ENCODE measurements around the gene DMBT1.

The DMBT1 gene

GRCh38 chr10:122548407-122549085, 12.0 kb upstream of the DMBT1 start:
- no peak for DNase-seq (ENCODE audit: low spot score)

GRCh38 chr10:122549636-122550035, 10.9 kb upstream of the DMBT1 start:
- no peak for DNase-seq (ENCODE audit: low spot score)

DNA sequence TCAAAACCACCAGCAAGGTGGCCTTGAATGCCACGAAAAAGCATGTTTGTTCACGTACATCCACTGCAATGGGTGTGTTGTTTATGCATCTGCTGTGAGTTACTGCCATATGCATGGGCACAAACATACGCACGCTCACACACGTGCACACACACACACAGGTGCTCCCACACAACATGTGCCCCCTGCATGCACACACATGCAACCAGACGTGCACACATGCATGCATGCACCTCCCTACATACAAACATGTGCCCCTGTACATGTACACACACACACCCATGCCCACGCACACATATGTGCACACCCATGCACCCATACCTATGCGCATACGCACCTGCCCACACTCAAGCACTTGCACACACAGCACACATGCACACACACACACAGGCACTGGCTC, 10.1 kb upstream of the DMBT1 start:
- DNase-seq (ENCODE audit: low spot score): no peak

GRCh38 chr10:122550983-122551382, 9.6 kb upstream of the DMBT1 start:
- no peak for DNase-seq (ENCODE audit: low spot score)

DNA sequence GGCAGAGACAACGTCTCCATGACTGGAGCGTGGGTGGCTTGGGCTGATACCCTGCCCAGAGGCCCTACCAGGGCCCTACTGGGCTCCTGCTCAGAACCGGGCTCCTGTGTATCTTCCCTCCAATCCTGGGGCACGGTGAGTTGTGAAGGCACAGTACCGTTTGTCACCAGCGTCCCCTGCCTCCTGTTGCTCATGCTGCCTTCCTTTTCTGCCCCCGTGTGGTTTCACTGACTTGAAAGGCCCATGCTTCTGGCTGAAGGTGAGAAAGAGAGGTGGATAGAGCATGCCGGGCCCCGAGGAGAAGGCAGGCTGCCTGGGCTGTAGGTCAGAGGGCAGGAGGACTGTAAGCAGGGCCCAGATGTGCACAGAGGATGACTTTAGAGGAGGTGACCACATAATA, 9.1 kb upstream of the DMBT1 start:
- no peak for DNase-seq (ENCODE audit: low spot score)

DNA sequence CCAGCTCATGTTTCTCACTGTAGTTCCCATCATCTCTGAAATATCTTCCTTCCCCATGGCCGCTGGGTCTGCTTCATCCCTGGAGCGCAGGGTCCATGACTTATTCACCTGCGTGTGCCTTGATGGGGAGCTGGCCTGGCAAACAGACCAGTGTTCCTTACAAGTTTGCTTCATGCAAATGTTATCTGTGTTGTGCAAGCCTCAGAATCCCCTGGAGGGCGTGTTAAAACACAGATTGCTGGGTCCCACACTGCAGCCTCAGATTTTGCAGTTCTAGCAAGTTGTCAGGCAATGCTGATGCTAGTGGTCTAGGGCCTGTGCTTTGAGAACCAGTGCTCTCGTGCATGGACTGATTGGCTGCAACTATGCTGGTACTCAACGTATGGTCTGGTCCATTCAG, 7.2 kb upstream of the DMBT1 start:
- no peak for DNase-seq (ENCODE audit: low spot score)

DNA sequence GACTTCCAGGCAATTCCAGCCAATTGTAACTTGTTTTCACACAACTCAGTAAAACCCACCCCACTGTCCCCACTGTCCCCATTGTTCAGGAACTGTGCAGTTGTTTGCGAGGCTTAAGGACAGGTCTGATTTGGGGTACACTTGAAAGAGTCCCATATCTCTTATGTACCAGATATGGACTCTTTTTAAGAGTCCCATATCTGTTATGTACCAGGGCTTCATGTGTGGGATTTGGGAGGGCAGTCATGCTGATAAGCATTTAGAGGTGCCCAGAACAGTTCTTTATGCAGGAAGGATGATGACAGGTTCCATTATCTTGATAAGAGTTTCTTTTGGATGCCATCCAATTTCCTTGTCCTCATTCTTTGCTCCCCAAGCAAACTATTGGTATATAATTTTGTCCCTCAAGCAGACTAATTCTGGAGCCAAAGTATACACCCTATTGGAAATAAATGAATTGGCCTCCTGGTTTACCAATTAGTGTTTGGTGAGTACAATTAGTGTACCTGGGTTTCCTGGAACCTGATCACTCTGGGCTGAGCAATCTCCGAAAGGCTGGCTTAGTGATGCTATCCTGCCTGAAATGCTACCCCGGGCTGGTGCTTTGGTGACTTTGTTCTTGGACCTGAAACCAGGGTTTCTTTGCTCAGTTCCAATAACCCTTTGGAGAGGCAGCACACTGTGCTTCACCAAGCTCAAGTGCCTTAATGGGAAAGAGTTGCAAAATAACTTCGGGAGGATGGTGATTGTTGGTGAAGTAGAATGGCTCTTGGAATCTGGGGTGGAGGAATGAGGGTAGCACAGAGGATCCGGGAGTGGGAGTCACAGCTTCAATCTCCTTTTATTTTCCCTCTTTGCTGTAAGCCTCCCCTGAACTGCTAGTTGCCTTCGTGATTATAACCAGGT, 6.2 kb upstream of the DMBT1 start:
- DNase-seq (ENCODE audit: low spot score): no peak

GRCh38 chr10:122555442-122555841, 5.1 kb upstream of the DMBT1 start:
- no peak for DNase-seq (ENCODE audit: low spot score)

- no peak for DNase-seq (ENCODE audit: low spot score)
These were observed 3.0 kb upstream of the DMBT1 start for GRCh38 chr10:122557516-122557915.

DNA sequence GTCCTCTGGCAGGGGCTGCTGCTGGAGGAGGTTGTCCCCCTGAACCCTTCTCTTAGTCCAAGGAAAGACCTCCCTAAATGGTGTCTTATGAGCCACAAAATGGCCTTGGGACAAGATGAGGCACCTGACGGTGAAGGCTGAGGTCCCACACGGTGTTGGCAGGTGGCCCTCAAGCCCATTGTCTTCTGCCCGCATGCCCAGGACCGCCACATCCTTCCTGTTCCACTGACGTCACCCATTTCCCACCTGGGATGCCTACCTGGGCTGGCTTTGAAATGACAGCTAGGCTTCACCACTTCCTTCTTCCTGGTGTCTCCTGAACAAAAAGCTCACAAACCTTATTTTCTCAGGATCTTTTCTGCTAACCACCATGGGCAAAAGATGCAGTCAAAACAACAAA, 2.1 kb upstream of the DMBT1 start:
- no peak for DNase-seq (ENCODE audit: low spot score)

DNA sequence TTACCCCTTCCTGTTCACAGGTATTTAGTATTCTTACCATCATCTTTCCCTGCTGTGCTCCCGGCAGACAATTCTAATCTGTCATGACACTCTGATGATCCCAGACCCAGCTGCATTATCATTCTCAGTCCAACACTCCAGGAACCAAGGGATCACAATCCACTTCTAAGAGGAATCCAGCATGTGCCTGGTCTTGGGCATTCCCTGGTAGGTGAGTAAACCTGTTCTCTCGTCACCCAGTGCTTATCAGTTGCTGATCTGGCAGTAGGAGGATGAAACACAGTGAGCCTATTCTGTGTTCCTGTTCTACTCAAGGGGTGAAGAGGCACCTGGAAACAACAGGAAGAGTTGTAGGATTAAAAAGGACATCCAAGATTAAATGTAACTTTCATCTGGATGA, 1.3 kb upstream of the DMBT1 start:
- DNase-seq (ENCODE audit: low spot score): no peak

GRCh38 chr10:122561212-122561611, 658 bp downstream of the DMBT1 start:
- DNase-seq (ENCODE audit: low spot score): no peak

GRCh38 chr10:122561792-122562191, 1.2 kb downstream of the DMBT1 start:
- DNase-seq (ENCODE audit: low spot score): no peak

- no peak for DNase-seq (ENCODE audit: low spot score)
These were observed 4.4 kb downstream of the DMBT1 start for GRCh38 chr10:122564980-122565379.

- peak; percentile 47 for DNase-seq (ENCODE audit: low spot score)
These were observed 5.2 kb downstream of the DMBT1 start for GRCh38 chr10:122565766-122566206.

- DNase-seq (ENCODE audit: low spot score): no peak
These were observed 6.1 kb downstream of the DMBT1 start for GRCh38 chr10:122566632-122567031.

DNA sequence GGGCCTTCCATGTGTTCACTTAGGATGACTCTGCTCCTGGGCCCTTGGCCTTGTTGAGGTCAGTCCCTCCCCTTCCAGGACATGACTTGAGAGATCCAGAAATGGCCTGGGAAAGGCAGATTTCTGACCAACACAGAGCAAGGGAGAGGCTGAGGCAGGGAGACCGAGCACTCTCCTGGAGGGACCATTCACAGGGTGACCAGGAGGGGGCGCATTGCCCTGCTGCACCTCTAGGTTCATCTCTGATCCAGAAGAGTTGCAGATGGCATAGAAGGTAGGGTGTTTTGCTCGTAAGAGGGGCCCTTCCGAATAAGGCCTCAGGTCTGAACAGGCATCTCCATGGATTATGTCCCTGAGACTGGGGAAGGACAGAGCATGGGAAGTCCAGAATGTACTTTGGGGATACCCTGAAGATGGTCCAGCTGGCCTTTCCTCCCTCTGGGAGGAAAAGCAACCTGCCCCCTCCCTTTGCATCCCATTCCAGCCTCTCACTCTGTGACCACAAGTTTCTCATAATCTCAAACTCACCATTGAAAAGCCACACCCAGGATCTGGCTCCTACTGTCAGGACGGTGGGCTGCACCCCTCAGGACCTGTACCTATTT, 6.6 kb downstream of the DMBT1 start:
- peak; percentile 21 for DNase-seq (ENCODE audit: low spot score)

- DNase-seq (ENCODE audit: low spot score): no peak
These were observed 8.0 kb downstream of the DMBT1 start for GRCh38 chr10:122568551-122568950.

DNA sequence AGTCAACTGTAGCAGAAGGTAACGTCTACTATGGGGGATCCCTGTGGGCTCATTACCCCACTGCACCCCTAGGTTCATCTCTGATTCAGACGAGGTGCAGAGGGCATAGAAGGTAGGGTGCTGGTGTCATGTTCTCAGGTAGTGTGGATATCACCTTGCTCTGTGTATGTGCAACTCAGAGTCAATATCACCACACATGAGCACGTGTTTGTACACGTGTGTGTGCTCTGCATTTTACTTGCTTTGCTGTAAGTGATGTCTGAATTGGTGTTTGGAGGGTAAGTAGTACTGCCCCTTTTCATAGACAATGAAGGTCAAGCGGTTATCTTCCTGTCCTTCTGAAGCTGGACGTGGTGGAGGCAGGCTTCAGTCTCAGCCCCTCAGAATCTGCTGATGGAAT, 10.4 kb downstream of the DMBT1 start:
- DNase-seq (ENCODE audit: low spot score): no peak

- no peak for DNase-seq (ENCODE audit: low spot score)
These were observed 11.3 kb downstream of the DMBT1 start for GRCh38 chr10:122571892-122572291.

- no peak for DNase-seq (ENCODE audit: low spot score)
These were observed 15.2 kb downstream of the DMBT1 start for GRCh38 chr10:122575776-122576175.

GRCh38 chr10:122576291-122576690, 15.7 kb downstream of the DMBT1 start:
- DNase-seq (ENCODE audit: low spot score): no peak

DNA sequence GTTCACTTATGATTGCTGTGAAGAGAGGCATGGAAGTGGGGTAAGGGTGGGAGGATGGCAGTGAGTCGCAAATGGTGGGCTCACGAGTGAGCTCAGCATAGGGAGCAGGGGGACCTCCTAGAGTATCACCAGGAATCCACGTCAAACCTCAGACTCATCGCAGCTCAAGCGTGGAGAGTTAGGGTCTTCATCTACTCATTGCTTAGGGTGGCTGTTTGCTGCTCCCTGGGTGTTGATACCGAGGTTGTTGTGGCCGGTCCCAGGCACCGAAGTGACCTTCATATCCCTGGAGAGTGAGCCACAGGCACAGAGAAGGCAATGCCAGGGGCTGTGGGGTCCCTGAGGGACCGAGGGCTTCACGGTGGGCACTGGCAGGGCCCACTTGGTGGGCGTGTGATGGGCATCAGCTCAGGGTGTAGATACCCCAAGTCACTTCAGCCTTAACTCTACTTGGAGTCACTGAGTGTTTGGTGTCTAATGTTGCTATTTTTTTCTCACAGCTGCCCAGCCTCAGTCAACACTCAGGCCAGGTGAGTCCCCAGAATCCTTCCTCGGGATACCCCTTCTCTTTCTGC, 16.8 kb downstream of the DMBT1 start:
- DNase-seq (ENCODE audit: low spot score): no peak
